GM18499 (cell line): ENCODE data around the gene TAF4.
"Not testable (repeated sequence)": the region's sequence is repeated elsewhere in the genome, so short reads cannot be mapped to it uniquely, and the experiment has no call there.

Source experiments
- ATAC-seq: cut with Tn5 transposase; IDR thresholded peaks from one replicate; pipeline ENCODE4 v1.9.1; 2021; ENCODE audit warnings: moderate number of reproducible peaks; ENCODE audit not compliant: insufficient read depth, unreplicated experiment

TAF4 gene

GRCh38 chr20:62065674-62066338 lies at the start of gene TAF4:
Gene TAF4, minus strand, starts transcription at chr20:62065881. Its CDS starts 71 bp downstream, at chr20:62065810.
- ATAC-seq: no peak

- ATAC-seq: no peak
Observed at GRCh38 chr20:62114894-62115293, 49.2 kb upstream of the TAF4 start.

- ATAC-seq: no peak
Observed at GRCh38 chr20:62112368-62112767, 46.7 kb upstream of the TAF4 start.

- no peak for ATAC-seq
Observed at GRCh38 chr20:62111148-62111547, 45.5 kb upstream of the TAF4 start.

GRCh38 chr20:62105592-62105991 lies 39.9 kb upstream of the TAF4 start:
- ATAC-seq: no peak

GRCh38 chr20:62104791-62105345 lies 39.2 kb upstream of the TAF4 start:
- no peak for ATAC-seq

- no peak for ATAC-seq
Observed at GRCh38 chr20:62104234-62104789, 38.6 kb upstream of the TAF4 start.

- ATAC-seq: no peak
Observed at GRCh38 chr20:62103508-62104233, 38.0 kb upstream of the TAF4 start.

- ATAC-seq: no peak
Observed at GRCh38 chr20:62101078-62101477, 35.4 kb upstream of the TAF4 start.

- ATAC-seq: no peak
Observed at GRCh38 chr20:62097881-62098407, 32.3 kb upstream of the TAF4 start.

- ATAC-seq: no peak
Observed at GRCh38 chr20:62096421-62097380, 31.0 kb upstream of the TAF4 start.

- ATAC-seq: no peak
Observed at GRCh38 chr20:62089393-62089792, 23.7 kb upstream of the TAF4 start.

GRCh38 chr20:62088258-62089127 lies 22.8 kb upstream of the TAF4 start:
- ATAC-seq: no peak

GRCh38 chr20:62087632-62088031 lies 22.0 kb upstream of the TAF4 start:
- no peak for ATAC-seq

GRCh38 chr20:62087227-62087626 lies 21.5 kb upstream of the TAF4 start:
- no peak for ATAC-seq

GRCh38 chr20:62085206-62085605 lies 19.5 kb upstream of the TAF4 start:
- no peak for ATAC-seq

GRCh38 chr20:62084224-62084623 lies 18.5 kb upstream of the TAF4 start:
- ATAC-seq: not testable (repeated sequence)

- no peak for ATAC-seq
Observed at GRCh38 chr20:62083312-62083711, 17.6 kb upstream of the TAF4 start.
